ENCODE measurements around the gene XYLT1. TPM values are rescaled to one million over a fixed set of nuclear protein-coding genes. Genes with fewer than 3 reads are reported as not detected.

The XYLT1 gene
- total and polyA plus RNA-seq, 12 donors = 0.29 to 4.0 (median 1.6) TPM

- intact Hi-C loops (cut with DNase I) = no loop called here
- H3K9me3 ChIP-seq = peaks cover 0 to 12% (median 0%) of the 10 kb centered on the region in 11 donors
- TF ChIP-seq CTCF (IDR thresholded peaks at IDR 0.05) = no peak
- no peak overlapping the region for H3K27ac ChIP-seq
- 61 to 70% methylated on average over 2 of the region's 2 CpGs for WGBS, 2 donors
- H3K27me3 ChIP-seq = peaks cover 0 to 12% (median 3%) of the 10 kb centered on the region in 7 donors
- ATAC-seq = no peak
- no peaks in the 10 kb centered on the region for H3K4me1 ChIP-seq
- no peak overlapping the region for H3K4me3 ChIP-seq
- H3K36me3 ChIP-seq = no peaks in the 10 kb centered on the region
- DNase-seq = no peak
These were observed 33.3 kb upstream of the XYLT1 start for GRCh38 chr16:17504050-17504449.

GRCh38 chr16:17503331-17503730 is 32.6 kb upstream of the XYLT1 start:
- DNase-seq (no peak), ATAC-seq (no peak)
- H3K9me3 ChIP-seq = peaks cover 0 to 4% (median 0%) of the 10 kb centered on the region in 11 donors
- intact Hi-C loops (cut with DNase I) = no loop called here
- peaks cover 0 to 12% (median 3%) of the 10 kb centered on the region in 7 donors for H3K27me3 ChIP-seq
- WGBS, 2 donors = 65 to 76% methylated on average over 5 of the region's 5 CpGs
- H3K4me3 ChIP-seq = no peak overlapping the region
- H3K4me1 ChIP-seq = no peaks in the 10 kb centered on the region
- H3K36me3 ChIP-seq = no peaks in the 10 kb centered on the region
- no peak overlapping the region for H3K27ac ChIP-seq
- no peak for TF ChIP-seq CTCF (IDR thresholded peaks at IDR 0.05)

- H3K27me3 ChIP-seq = peaks cover 0 to 16% (median 5%) of the 10 kb centered on the region in 7 donors
- intact Hi-C loops (cut with DNase I) = no loop called here
- WGBS, 2 donors = 78 to 83% methylated on average over 9 of the region's 9 CpGs
- no peak overlapping the region for H3K27ac ChIP-seq
- H3K36me3 ChIP-seq = no peaks in the 10 kb centered on the region
- TF ChIP-seq CTCF (IDR thresholded peaks at IDR 0.05) = no peak
- DNase-seq = no peak
- H3K4me3 ChIP-seq = no peak overlapping the region
- no peaks in the 10 kb centered on the region for H3K4me1 ChIP-seq
- H3K9me3 ChIP-seq = no peaks in the 10 kb centered on the region
- ATAC-seq = no peak
These were observed 30.6 kb upstream of the XYLT1 start for GRCh38 chr16:17501321-17501720.

- Histone ChIP-seq H3K27me3 (peaks cover 0 to 19% (median 8%) of the 10 kb centered on the region in 7 donors), H3K4me3 (no peak overlapping the region), H3K36me3 (no peaks in the 10 kb centered on the region), H3K27ac (no peak overlapping the region), H3K9me3 (no peaks in the 10 kb centered on the region), H3K4me1 (no peaks in the 10 kb centered on the region)
- TF ChIP-seq CTCF (IDR thresholded peaks at IDR 0.05) = no peak
- ATAC-seq = no peak
- no peak for DNase-seq
- 45 to 46% methylated on average over 2 of the region's 2 CpGs for WGBS, 2 donors
- intact Hi-C loops (cut with DNase I) = no loop called here
These were observed 28.6 kb upstream of the XYLT1 start for GRCh38 chr16:17499223-17499902.

Measured in heart right ventricle (tissue), 16 donors.